HepG2 (cell line): Measurements from ENCODE around the gene GJD3. TPM values are rescaled to one million over a fixed set of nuclear protein-coding genes. Genes with fewer than 3 reads are reported as not detected.

Experiments
- ATM ChIP-seq: fragments of 450-650 bp; IDR thresholded peaks from 2 replicates; pipeline ENCODE4 v1.7.1; 2017; ENCODE audit warnings: mild to moderate bottlenecking, borderline replicate concordance
- FOXC1 ChIP-seq: sonication (generic); formaldehyde crosslinking; IDR thresholded peaks from 2 replicates; pipeline ENCODE4 v1.8.0; 2022; ENCODE audit warnings: mild to moderate bottlenecking, missing genetic modification reagents, borderline replicate concordance
- GPN1 ChIP-seq: sonication (generic); formaldehyde crosslinking; IDR thresholded peaks from 2 replicates; pipeline ENCODE4 v1.5.1; 2020; ENCODE audit warnings: missing genetic modification reagents, borderline replicate concordance
- KAT7 ChIP-seq: IDR thresholded peaks from 2 replicates; pipeline ENCODE4 v1.6.1; 2018; ENCODE audit warnings: borderline replicate concordance, missing compliant biosample characterization
- MLLT10 ChIP-seq: sonication (generic); formaldehyde crosslinking; IDR thresholded peaks from 2 replicates; pipeline ENCODE4 v1.4.0; 2020; ENCODE audit warnings: missing genetic modification reagents
- NCOA1 ChIP-seq: sonication (generic); formaldehyde crosslinking; IDR thresholded peaks from 2 replicates; pipeline ENCODE4 v1.9.0; 2021; ENCODE audit warnings: missing genetic modification reagents
- RFXAP ChIP-seq: sonication (generic); formaldehyde crosslinking; IDR thresholded peaks from 2 replicates; pipeline ENCODE4 v1.4.0; 2020; ENCODE audit warnings: missing genetic modification reagents, borderline replicate concordance
- SOX13 ChIP-seq, 3 experiments: fragments of 450-650 bp in 1 of 3; sonication (generic) in 1 of 3; formaldehyde crosslinking in 1 of 3; IDR thresholded peaks in 2 of 3; conservative IDR thresholded peaks in 1 of 3; 2 replicates each; pipeline versions ENCODE4 v1.5.0 to v1.6.1; 2016 to 2020; ENCODE audit warnings: antibody characterized with exemption in 1 of 3, mild to moderate bottlenecking in 1 of 3, missing compliant biosample characterization in 1 of 3, missing genetic modification reagents in 1 of 3, moderate library complexity in 1 of 3
- SPEN ChIP-seq: sonication (generic); formaldehyde crosslinking; IDR thresholded peaks from 2 replicates; pipeline ENCODE4 v1.5.1; 2020; ENCODE audit warnings: low read depth, mild to moderate bottlenecking, missing genetic modification reagents
- TGIF2 ChIP-seq: IDR thresholded peaks from 2 replicates; pipeline ENCODE4 v1.6.1; 2016; ENCODE audit warnings: control low read depth, missing compliant biosample characterization
- TOPORS ChIP-seq: sonication (generic); formaldehyde crosslinking; IDR thresholded peaks from 2 replicates; pipeline ENCODE4 v1.8.0; 2023; ENCODE audit warnings: mild to moderate bottlenecking, missing genetic modification reagents
- ZBTB38 ChIP-seq: sonication (generic); formaldehyde crosslinking; IDR thresholded peaks from 2 replicates; pipeline ENCODE4 v1.5.1; 2020; ENCODE audit warnings: mild to moderate bottlenecking, missing genetic modification reagents
- ZNF274 ChIP-seq: sonication (generic); formaldehyde crosslinking; IDR thresholded peaks from 2 replicates; pipeline ENCODE4 v1.5.1; 2020; ENCODE audit warnings: mild to moderate bottlenecking, missing genetic modification reagents
- ZNF430 ChIP-seq: sonication (generic); formaldehyde crosslinking; IDR thresholded peaks from 2 replicates; pipeline ENCODE4 v1.9.0; 2021; ENCODE audit warnings: mild to moderate bottlenecking, missing genetic modification reagents
- ZNF562 ChIP-seq: sonication (generic); formaldehyde crosslinking; IDR thresholded peaks from 2 replicates; pipeline ENCODE4 v1.8.0; 2022; ENCODE audit warnings: missing genetic modification reagents, borderline replicate concordance
- ZNF563 ChIP-seq: sonication (generic); formaldehyde crosslinking; IDR thresholded peaks from 2 replicates; pipeline ENCODE4 v1.8.0; 2022; ENCODE audit warnings: mild to moderate bottlenecking, moderate library complexity, missing genetic modification reagents
- ZNF670 ChIP-seq: sonication (generic); formaldehyde crosslinking; IDR thresholded peaks from 2 replicates; pipeline ENCODE4 v1.8.0; 2022; ENCODE audit warnings: mild to moderate bottlenecking, missing genetic modification reagents, borderline replicate concordance
- ZNF788 ChIP-seq: sonication (generic); formaldehyde crosslinking; IDR thresholded peaks from 2 replicates; pipeline ENCODE4 v1.5.0; 2020; ENCODE audit warnings: mild to moderate bottlenecking, missing genetic modification reagents, borderline replicate concordance
- polyA plus RNA-seq, 8 experiments: library from polyadenylated mRNA; depleted of rRNA in 3 of 8; stranded (reverse) in 7 of 8; unstranded in 1 of 8; fragments of >200 nt; fragmentation: Illumina TruSeq in 4 of 8; extraction: Trizol in 4 of 8; gene quantifications; 2 replicates each; pipeline versions ENCODE4 v1.2.1 to v1.2.3, GENCODE V29; 2011 to 2016; ENCODE audit warnings: low read depth in 4 of 8, missing spikeins in 1 of 8, mixed read lengths in 1 of 8; ENCODE audit not compliant: insufficient read depth in 1 of 8
- total RNA-seq, 5 experiments: library from RNA; depleted of rRNA; stranded (reverse); fragments of >200 nt; fragmentation: Illumina TruSeq; extraction: Trizol; gene quantifications; 2 replicates each; pipeline ENCODE4 v1.2.3, GENCODE V29; 2016; ENCODE audit warnings: low read depth in 1 of 5
- TF ChIP-seq, protein P1 (sequence below): sonication (generic); formaldehyde crosslinking; IDR thresholded peaks from 2 replicates; pipeline ENCODE4 v1.9.0; 2021; ENCODE audit warnings: mild to moderate bottlenecking, missing genetic modification reagents
- TF ChIP-seq, protein P2 (sequence below): sonication (generic); formaldehyde crosslinking; IDR thresholded peaks from 2 replicates; pipeline ENCODE4 v1.8.1; 2023; ENCODE audit warnings: missing genetic modification reagents, inconsistent platforms, borderline replicate concordance

The GJD3 gene
- total and polyA plus RNA-seq, 2 of the 13 experiments (the other 11 are each of a cell fraction or from before 2014, with no cell fraction given): not detected

DNA sequence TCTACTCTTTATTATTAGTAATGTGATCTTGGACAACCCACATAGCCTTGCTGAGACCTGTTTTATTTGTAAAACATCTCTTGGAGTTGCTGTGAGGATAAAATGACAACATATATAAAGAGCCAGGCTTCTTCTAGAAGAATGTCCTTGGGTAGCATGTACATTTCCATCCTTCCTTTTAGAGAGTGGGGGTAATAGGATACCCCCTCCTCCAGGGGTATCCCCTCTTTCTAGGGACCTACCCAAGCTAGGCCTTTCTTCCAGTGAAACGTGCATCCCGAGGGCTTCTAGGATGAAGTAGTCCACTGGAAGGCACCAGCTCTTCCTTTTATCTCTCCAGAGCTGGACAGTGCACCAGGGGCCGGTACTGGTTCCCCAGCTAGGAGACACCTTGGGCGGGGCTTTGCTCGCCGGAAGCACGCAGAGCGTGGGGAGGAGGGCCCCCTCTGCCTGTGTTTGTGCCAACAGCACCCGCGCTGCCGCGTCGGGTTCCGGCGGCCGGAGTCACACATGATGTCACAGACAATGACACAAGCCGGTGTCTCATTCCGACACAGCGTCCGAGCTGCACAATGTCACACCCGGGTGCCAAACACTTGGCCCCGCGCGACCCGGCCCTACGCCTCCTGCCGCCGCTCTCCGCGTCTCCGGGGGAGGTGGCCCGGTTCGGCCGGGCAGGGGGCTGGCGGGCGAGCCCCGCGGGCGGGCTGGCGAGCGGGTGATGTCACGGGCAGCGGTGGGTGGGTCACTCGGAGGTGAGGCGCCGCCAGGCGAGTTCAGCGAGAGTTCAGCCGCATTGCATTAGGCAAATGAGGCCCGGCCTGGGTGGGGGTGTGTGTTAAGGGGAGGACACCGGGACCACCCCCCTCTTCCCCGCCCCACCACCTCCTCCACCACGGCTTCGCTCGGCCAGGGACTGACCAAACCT lies 23.4 kb downstream of the GJD3 start (continued):
- TF ChIP-seq, protein P1, sequence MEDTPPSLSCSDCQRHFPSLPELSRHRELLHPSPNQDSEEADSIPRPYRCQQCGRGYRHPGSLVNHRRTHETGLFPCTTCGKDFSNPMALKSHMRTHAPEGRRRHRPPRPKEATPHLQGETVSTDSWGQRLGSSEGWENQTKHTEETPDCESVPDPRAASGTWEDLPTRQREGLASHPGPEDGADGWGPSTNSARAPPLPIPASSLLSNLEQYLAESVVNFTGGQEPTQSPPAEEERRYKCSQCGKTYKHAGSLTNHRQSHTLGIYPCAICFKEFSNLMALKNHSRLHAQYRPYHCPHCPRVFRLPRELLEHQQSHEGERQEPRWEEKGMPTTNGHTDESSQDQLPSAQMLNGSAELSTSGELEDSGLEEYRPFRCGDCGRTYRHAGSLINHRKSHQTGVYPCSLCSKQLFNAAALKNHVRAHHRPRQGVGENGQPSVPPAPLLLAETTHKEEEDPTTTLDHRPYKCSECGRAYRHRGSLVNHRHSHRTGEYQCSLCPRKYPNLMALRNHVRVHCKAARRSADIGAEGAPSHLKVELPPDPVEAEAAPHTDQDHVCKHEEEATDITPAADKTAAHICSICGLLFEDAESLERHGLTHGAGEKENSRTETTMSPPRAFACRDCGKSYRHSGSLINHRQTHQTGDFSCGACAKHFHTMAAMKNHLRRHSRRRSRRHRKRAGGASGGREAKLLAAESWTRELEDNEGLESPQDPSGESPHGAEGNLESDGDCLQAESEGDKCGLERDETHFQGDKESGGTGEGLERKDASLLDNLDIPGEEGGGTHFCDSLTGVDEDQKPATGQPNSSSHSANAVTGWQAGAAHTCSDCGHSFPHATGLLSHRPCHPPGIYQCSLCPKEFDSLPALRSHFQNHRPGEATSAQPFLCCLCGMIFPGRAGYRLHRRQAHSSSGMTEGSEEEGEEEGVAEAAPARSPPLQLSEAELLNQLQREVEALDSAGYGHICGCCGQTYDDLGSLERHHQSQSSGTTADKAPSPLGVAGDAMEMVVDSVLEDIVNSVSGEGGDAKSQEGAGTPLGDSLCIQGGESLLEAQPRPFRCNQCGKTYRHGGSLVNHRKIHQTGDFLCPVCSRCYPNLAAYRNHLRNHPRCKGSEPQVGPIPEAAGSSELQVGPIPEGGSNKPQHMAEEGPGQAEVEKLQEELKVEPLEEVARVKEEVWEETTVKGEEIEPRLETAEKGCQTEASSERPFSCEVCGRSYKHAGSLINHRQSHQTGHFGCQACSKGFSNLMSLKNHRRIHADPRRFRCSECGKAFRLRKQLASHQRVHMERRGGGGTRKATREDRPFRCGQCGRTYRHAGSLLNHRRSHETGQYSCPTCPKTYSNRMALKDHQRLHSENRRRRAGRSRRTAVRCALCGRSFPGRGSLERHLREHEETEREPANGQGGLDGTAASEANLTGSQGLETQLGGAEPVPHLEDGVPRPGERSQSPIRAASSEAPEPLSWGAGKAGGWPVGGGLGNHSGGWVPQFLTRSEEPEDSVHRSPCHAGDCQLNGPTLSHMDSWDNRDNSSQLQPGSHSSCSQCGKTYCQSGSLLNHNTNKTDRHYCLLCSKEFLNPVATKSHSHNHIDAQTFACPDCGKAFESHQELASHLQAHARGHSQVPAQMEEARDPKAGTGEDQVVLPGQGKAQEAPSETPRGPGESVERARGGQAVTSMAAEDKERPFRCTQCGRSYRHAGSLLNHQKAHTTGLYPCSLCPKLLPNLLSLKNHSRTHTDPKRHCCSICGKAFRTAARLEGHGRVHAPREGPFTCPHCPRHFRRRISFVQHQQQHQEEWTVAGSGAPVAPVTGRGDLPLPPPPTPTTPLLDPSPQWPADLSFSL (CRISPR knock-in tag): 0 out of 2 replicates have a peak, but pooled peaks have one; percentile 23
- TF ChIP-seq ZNF274 (peak; percentile 70; the same call in 1 of the 2 replicates), SPEN (CRISPR knock-in tag) (peak; percentile 74), ZBTB38 (CRISPR knock-in tag) (peak; percentile 84), KAT7 (CRISPR knock-in tag) (no peak; the same call in 1 of the 2 replicates), TOPORS (no peak), NCOA1 (no peak), TGIF2 (CRISPR knock-in tag) (no peak), RFXAP (CRISPR knock-in tag) (peak; percentile 74; the same call in 1 of the 2 replicates), ZNF563 (CRISPR knock-in tag) (peak; percentile 77), GPN1 (CRISPR knock-in tag) (no peak), ZNF670 (no peak), ZNF562 (CRISPR knock-in tag) (no peak), ATM (no peak), ZNF788 (CRISPR knock-in tag) (peak; percentile 69), FOXC1 (CRISPR knock-in tag) (peak; percentile 69; the same call in 1 of the 2 replicates), SOX13 (IDR thresholded peaks at IDR 0.05) (no peak), SOX13 (CRISPR knock-in tag; conservative IDR thresholded peaks at IDR 0.05 in 1 of 2, IDR thresholded peaks at IDR 0.05 in 1 of 2) (no peak), ZNF430 (CRISPR knock-in tag) (no peak), MLLT10 (CRISPR knock-in tag) (no peak)
- TF ChIP-seq, protein P2, sequence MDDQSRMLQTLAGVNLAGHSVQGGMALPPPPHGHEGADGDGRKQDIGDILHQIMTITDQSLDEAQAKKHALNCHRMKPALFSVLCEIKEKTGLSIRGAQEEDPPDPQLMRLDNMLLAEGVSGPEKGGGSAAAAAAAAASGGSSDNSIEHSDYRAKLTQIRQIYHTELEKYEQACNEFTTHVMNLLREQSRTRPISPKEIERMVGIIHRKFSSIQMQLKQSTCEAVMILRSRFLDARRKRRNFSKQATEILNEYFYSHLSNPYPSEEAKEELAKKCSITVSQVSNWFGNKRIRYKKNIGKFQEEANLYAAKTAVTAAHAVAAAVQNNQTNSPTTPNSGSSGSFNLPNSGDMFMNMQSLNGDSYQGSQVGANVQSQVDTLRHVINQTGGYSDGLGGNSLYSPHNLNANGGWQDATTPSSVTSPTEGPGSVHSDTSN: no peak
